SK-N-SH treated with all-trans-retinoic acid at 6 μM for 48 hours (cell line): ENCODE results near the gene MXD1.

Experiments
- ATAC-seq: fragments of 200-7000 bp; cut with Tn5 transposase; 3 replicates; pipeline ENCODE4 v1.9.1; 2020; ENCODE audit warnings: mild to moderate bottlenecking, moderate library complexity
- ARNTL ChIP-seq: fragments of 450-650 bp; formaldehyde crosslinking; IDR thresholded peaks from 2 replicates; pipeline ENCODE4 v1.5.0; 2020; ENCODE audit warnings: low read depth, mild to moderate bottlenecking, moderate library complexity, borderline replicate concordance
- BACH2 ChIP-seq: fragments of 250-450 bp; sonication (Bioruptor Pico); IDR thresholded peaks from 2 replicates; pipeline ENCODE4 v1.9.0; 2021; ENCODE audit warnings: mild to moderate bottlenecking, borderline replicate concordance
- CSDC2 ChIP-seq: fragments of 250-450 bp; sonication (Bioruptor Pico); IDR thresholded peaks from 2 replicates; pipeline ENCODE4 v1.5.0; 2020; ENCODE audit warnings: mild to moderate bottlenecking, moderate library complexity
- GLIS3 ChIP-seq: fragments of 250-450 bp; sonication (Bioruptor Pico); IDR thresholded peaks from 2 replicates; pipeline ENCODE4 v1.5.0; 2020; ENCODE audit warnings: mild to moderate bottlenecking, moderate library complexity
- ISL1 ChIP-seq: fragments of 250-450 bp; sonication (Bioruptor Pico); IDR thresholded peaks from 2 replicates; pipeline ENCODE4 v2.1.2; 2022; ENCODE audit warnings: mild to moderate bottlenecking, moderate library complexity
- OSR1 ChIP-seq: fragments of 250-450 bp; sonication (Bioruptor Pico); IDR thresholded peaks from 2 replicates; pipeline ENCODE4 v1.8.0; 2022; ENCODE audit warnings: moderate library complexity, mild to moderate bottlenecking, inconsistent platforms
- PPARA ChIP-seq: fragments of 250-450 bp; sonication (Bioruptor Pico); IDR thresholded peaks from 2 replicates; pipeline ENCODE4 v1.5.0; 2020; ENCODE audit warnings: mild to moderate bottlenecking, borderline replicate concordance
- RARB ChIP-seq: fragments of 250-450 bp; sonication (Bioruptor Pico); IDR thresholded peaks from 2 replicates; pipeline ENCODE4 v1.8.0; 2021; ENCODE audit warnings: mild to moderate bottlenecking, moderate library complexity
- SNAI2 ChIP-seq: fragments of 250-450 bp; sonication (Bioruptor Pico); IDR thresholded peaks from 2 replicates; pipeline ENCODE4 v1.5.0; 2020; ENCODE audit warnings: mild to moderate bottlenecking, moderate library complexity
- TCF4 ChIP-seq: fragments of 250-450 bp; sonication (Bioruptor Pico); IDR thresholded peaks from 2 replicates; pipeline ENCODE4 v1.8.0; 2021; ENCODE audit warnings: mild to moderate bottlenecking, moderate library complexity, borderline replicate concordance
- TOX ChIP-seq: fragments of 250-450 bp; sonication (Bioruptor Pico); IDR thresholded peaks from 2 replicates; pipeline ENCODE4 v1.8.0; 2021; ENCODE audit warnings: mild to moderate bottlenecking, moderate library complexity, borderline replicate concordance
- ZFP3 ChIP-seq: fragments of 250-450 bp; sonication (Bioruptor Pico); IDR thresholded peaks from 2 replicates; pipeline ENCODE4 v1.5.0; 2020; ENCODE audit warnings: mild to moderate bottlenecking, moderate library complexity
- ZFP30 ChIP-seq: fragments of 450-650 bp; formaldehyde crosslinking; IDR thresholded peaks from 2 replicates; pipeline ENCODE4 v1.5.0; 2022; ENCODE audit warnings: mild to moderate bottlenecking, moderate library complexity
- ZNF70 ChIP-seq: fragments of 450-650 bp; formaldehyde crosslinking; IDR thresholded peaks from 2 replicates; pipeline ENCODE4 v1.5.0; 2020; ENCODE audit warnings: mild to moderate bottlenecking, moderate library complexity
- TF ChIP-seq, protein P1 (sequence below): fragments of 250-450 bp; sonication (Bioruptor Pico); IDR thresholded peaks from 2 replicates; pipeline ENCODE4 v1.8.0; 2020; ENCODE audit warnings: mild to moderate bottlenecking, moderate library complexity, borderline replicate concordance
- TF ChIP-seq, protein P2 (sequence below): fragments of 250-450 bp; sonication (Bioruptor Pico); IDR thresholded peaks from 2 replicates; pipeline ENCODE4 v1.5.1; 2021; ENCODE audit warnings: mild to moderate bottlenecking, moderate library complexity
- TF ChIP-seq, protein P3 (sequence below): fragments of 250-450 bp; sonication (Bioruptor Pico); IDR thresholded peaks from 2 replicates; pipeline ENCODE4 v1.8.0; 2021; ENCODE audit warnings: low read depth, mild to moderate bottlenecking, moderate library complexity, borderline replicate concordance
- TF ChIP-seq, protein P4 (sequence below): fragments of 250-450 bp; sonication (Bioruptor Pico); IDR thresholded peaks from 2 replicates; pipeline ENCODE4 v1.5.1; 2020; ENCODE audit warnings: low read depth, mild to moderate bottlenecking, moderate library complexity
- TF ChIP-seq, protein P5 (sequence below): fragments of 250-450 bp; sonication (Bioruptor Pico); IDR thresholded peaks from 2 replicates; pipeline ENCODE4 v1.5.0; 2020; ENCODE audit warnings: mild to moderate bottlenecking, moderate library complexity

Gene MXD1

DNA sequence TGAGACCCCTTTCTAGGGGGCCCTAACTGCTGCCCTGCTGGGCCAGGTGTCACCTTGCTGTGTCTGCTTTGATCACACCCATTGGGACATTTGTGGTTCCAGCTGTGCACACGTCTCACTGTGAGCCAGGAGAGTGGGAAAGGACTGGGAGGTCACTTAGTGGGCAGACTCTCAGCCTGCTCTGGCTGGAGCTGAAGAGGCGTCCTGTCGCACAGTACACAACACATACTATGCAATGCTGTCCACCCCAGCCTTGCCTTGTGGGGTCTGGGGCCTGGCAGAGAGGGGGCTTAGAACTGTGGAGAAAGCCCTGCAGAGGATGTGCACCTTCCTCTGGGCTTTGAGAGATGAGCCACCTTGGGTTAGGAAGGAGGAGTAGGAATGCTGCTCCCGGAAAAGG, 71.8 kb downstream of the MXD1 start:
- TF ChIP-seq TCF4, result no peak
- TF ChIP-seq ZFP3 (CRISPR knock-in tag), result no peak
- TF ChIP-seq ZNF70 (CRISPR knock-in tag), result no peak
- TF ChIP-seq, protein P1, sequence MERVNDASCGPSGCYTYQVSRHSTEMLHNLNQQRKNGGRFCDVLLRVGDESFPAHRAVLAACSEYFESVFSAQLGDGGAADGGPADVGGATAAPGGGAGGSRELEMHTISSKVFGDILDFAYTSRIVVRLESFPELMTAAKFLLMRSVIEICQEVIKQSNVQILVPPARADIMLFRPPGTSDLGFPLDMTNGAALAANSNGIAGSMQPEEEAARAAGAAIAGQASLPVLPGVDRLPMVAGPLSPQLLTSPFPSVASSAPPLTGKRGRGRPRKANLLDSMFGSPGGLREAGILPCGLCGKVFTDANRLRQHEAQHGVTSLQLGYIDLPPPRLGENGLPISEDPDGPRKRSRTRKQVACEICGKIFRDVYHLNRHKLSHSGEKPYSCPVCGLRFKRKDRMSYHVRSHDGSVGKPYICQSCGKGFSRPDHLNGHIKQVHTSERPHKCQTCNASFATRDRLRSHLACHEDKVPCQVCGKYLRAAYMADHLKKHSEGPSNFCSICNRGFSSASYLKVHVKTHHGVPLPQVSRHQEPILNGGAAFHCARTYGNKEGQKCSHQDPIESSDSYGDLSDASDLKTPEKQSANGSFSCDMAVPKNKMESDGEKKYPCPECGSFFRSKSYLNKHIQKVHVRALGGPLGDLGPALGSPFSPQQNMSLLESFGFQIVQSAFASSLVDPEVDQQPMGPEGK (CRISPR knock-in tag), result no peak
- TF ChIP-seq BACH2 (CRISPR knock-in tag), result no peak
- no peak for TF ChIP-seq GLIS3
- TF ChIP-seq, protein P2, sequence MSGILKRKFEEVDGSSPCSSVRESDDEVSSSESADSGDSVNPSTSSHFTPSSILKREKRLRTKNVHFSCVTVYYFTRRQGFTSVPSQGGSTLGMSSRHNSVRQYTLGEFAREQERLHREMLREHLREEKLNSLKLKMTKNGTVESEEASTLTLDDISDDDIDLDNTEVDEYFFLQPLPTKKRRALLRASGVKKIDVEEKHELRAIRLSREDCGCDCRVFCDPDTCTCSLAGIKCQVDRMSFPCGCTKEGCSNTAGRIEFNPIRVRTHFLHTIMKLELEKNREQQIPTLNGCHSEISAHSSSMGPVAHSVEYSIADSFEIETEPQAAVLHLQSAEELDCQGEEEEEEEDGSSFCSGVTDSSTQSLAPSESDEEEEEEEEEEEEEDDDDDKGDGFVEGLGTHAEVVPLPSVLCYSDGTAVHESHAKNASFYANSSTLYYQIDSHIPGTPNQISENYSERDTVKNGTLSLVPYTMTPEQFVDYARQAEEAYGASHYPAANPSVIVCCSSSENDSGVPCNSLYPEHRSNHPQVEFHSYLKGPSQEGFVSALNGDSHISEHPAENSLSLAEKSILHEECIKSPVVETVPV (CRISPR knock-in tag), result no peak
- TF ChIP-seq, protein P3, sequence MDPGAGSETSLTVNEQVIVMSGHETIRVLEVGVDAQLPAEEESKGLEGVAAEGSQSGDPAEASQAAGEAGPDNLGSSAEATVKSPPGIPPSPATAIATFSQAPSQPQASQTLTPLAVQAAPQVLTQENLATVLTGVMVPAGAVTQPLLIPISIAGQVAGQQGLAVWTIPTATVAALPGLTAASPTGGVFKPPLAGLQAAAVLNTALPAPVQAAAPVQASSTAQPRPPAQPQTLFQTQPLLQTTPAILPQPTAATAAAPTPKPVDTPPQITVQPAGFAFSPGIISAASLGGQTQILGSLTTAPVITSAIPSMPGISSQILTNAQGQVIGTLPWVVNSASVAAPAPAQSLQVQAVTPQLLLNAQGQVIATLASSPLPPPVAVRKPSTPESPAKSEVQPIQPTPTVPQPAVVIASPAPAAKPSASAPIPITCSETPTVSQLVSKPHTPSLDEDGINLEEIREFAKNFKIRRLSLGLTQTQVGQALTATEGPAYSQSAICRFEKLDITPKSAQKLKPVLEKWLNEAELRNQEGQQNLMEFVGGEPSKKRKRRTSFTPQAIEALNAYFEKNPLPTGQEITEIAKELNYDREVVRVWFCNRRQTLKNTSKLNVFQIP (CRISPR knock-in tag), result no peak
- TF ChIP-seq, protein P4, sequence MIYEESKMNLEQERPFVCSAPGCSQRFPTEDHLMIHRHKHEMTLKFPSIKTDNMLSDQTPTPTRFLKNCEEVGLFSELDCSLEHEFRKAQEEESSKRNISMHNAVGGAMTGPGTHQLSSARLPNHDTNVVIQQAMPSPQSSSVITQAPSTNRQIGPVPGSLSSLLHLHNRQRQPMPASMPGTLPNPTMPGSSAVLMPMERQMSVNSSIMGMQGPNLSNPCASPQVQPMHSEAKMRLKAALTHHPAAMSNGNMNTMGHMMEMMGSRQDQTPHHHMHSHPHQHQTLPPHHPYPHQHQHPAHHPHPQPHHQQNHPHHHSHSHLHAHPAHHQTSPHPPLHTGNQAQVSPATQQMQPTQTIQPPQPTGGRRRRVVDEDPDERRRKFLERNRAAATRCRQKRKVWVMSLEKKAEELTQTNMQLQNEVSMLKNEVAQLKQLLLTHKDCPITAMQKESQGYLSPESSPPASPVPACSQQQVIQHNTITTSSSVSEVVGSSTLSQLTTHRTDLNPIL (CRISPR knock-in tag), result no peak
- TF ChIP-seq ZFP30, result no peak
- TF ChIP-seq, protein P5, sequence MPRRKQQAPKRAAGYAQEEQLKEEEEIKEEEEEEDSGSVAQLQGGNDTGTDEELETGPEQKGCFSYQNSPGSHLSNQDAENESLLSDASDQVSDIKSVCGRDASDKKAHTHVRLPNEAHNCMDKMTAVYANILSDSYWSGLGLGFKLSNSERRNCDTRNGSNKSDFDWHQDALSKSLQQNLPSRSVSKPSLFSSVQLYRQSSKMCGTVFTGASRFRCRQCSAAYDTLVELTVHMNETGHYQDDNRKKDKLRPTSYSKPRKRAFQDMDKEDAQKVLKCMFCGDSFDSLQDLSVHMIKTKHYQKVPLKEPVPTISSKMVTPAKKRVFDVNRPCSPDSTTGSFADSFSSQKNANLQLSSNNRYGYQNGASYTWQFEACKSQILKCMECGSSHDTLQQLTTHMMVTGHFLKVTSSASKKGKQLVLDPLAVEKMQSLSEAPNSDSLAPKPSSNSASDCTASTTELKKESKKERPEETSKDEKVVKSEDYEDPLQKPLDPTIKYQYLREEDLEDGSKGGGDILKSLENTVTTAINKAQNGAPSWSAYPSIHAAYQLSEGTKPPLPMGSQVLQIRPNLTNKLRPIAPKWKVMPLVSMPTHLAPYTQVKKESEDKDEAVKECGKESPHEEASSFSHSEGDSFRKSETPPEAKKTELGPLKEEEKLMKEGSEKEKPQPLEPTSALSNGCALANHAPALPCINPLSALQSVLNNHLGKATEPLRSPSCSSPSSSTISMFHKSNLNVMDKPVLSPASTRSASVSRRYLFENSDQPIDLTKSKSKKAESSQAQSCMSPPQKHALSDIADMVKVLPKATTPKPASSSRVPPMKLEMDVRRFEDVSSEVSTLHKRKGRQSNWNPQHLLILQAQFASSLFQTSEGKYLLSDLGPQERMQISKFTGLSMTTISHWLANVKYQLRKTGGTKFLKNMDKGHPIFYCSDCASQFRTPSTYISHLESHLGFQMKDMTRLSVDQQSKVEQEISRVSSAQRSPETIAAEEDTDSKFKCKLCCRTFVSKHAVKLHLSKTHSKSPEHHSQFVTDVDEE, result no peak
- no peak for TF ChIP-seq ARNTL (CRISPR knock-in tag)
- no peak for TF ChIP-seq CSDC2 (CRISPR knock-in tag)
- TF ChIP-seq SNAI2 (CRISPR knock-in tag), result no peak
- no peak for TF ChIP-seq PPARA (CRISPR knock-in tag)
- no peak for ATAC-seq

DNA sequence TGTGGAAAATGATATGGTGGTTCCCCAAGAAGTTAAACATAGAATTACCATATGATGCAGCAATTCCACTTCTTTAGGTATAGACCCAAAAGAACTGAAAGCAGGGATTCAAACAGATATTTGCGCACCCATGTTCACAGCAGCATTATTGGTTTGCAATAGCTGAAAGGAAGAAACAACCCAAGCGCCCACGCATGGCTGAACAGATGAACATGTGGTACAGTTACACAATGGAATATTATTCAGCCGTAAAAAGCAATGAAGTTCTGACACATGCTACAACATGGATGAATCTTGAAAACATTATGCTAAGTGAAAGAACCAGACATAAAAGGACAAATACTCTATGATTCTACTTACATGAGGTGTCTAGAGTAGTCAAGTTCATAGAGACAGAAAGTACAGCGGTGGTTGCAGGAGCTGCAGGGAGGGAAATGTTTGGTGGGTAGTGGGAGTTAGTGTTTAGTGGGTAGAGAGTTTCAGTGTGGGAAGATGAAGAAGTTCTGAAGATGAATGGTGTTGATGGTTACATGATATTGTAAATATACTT, 73.3 kb downstream of the MXD1 start:
- ATAC-seq, result no peak
- TF ChIP-seq ZFP30 (no peak), ZFP3 (CRISPR knock-in tag) (no peak), TOX (CRISPR knock-in tag) (no peak), TCF4 (no peak), ZNF70 (CRISPR knock-in tag) (no peak), ARNTL (CRISPR knock-in tag) (no peak), ISL1 (CRISPR knock-in tag) (no peak), OSR1 (no peak), CSDC2 (CRISPR knock-in tag) (no peak), SNAI2 (CRISPR knock-in tag) (no peak), RARB (CRISPR knock-in tag) (no peak), GLIS3 (no peak)
- TF ChIP-seq, protein P3 (CRISPR knock-in tag), result no peak
- TF ChIP-seq, protein P5, result no peak
- TF ChIP-seq, protein P4 (CRISPR knock-in tag), result no peak
- TF ChIP-seq, protein P1 (CRISPR knock-in tag), result no peak
